T follicular helper cell (primary cell): ENCODE data around the gene TEX51.

Experiments used
- DNase-seq: peaks from one replicate; pipeline ENCODE4 v3.0.0-alpha.2; 2020; ENCODE audit warnings: low read depth
- total RNA-seq, 2 experiments: gene quantifications; one replicate each; lab custom pipeline; 2026; lab: John Stamatoyannopoulos, UW

TEX51 gene
- 0 reads per million in 2 experiments for total RNA-seq

DNA sequence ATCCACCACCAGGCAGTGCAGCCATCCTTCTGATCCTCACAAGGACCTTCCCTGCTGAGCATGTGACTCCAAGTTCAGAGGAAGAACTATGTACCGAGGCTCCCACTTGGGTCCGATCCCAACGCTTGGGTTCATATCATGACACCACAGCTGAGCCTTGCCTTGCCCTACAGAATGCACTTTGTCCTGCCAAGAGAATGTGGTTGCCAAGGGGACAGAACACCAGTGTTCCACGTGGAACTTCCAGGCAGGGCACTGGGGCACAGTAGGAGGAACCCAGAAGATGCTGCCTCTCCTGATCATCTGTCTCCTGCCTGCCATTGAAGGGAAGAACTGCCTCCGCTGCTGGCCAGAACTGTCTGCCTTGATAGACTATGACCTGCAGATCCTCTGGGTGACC is at the start of gene TEX51:
TEX51 (plus strand) TSS at position 255 of the 400 bp plus-strand sequence; CDS start at position 284, 29 bp downstream.
- DNase-seq, result no peak

GRCh38 chr2:126849054-126849453 is 49.6 kb upstream of the TEX51 start:
- no peak for DNase-seq

DNA sequence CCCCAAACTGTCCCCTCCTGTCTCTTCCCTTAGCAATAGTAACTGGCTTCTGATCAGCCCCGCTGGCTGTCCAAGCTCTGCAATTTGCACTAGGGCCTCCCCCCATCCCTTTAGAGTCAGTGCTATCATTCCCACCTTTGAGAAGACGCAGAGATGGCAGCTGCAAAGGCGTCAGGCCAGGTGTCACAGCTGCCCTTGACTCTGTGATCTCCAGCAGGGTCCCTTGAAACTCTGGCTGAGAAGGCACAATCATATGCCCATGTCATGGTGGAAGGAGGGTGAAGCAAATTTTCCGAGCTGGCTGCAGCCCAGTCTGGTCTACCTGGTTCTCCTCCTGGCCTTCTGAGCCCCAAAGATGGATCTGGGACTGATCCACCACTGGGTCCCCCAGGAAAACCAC is 49.2 kb upstream of the TEX51 start:
- DNase-seq, result no peak

- DNase-seq, result no peak
Measured at GRCh38 chr2:126849991-126850535, 48.6 kb upstream of the TEX51 start.

GRCh38 chr2:126850940-126851339 is 47.8 kb upstream of the TEX51 start:
- DNase-seq, result no peak

DNA sequence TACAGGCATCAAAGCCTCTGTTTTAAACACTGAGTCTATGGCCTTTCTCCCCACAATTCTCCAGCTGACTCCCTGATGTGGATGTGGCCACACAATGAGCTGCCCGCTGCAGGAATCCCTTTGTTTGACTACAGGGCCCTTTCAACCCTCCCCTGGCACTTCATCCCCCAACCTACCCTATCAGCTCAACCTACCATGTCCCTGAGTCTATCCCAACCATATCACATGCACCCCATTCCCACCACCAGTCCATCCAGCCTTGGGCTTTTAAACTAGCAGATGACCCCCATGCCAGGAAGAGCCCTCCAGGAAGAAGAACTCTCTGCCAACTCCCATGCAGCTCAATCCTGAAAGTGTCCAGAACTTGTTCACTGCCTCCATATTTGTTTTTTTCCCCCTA is 46.9 kb upstream of the TEX51 start:
- DNase-seq, result no peak

GRCh38 chr2:126852361-126852760 is 46.3 kb upstream of the TEX51 start:
- no peak for DNase-seq

DNA sequence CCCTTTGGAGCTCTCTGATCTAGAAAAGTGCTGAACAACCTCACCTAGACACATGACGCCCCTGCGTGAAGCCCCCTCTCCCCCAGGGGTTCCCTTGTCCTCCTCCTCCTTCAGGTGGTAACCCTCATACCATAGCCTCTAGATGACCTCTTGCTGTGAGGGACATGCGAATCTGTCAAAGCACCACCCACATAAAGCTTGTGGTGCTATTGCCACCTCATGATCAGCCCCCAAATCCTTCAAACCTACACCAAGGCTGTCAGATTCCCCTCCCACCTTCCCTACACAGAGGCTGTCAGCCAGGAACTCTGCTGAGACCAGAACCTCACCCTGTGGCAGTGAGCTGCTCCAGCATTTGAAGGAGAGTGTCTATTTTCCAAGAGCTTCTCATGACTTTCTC is 43.1 kb upstream of the TEX51 start:
- no peak for DNase-seq

DNA sequence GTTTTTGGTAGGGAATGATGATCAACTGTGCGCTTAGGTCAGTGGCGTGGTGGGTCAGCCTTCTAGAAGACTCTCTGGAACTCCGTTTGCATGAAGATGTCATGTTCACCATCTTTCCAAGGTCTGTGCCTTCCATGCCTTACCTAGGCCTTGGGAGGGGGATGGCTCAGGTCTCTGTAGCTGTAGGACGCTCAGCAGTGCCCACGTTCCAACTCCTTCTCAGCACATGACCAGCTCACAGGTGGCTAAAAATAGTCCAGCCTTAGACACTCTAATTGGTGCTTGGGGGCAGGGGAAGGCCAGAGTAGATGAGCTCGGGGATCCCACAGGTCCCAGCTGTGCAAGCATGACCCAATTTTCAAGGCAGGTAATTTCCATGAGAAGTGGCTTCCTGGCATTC is 42.3 kb upstream of the TEX51 start:
- no peak for DNase-seq

- DNase-seq, result no peak
Measured at GRCh38 chr2:126857502-126857901, 41.2 kb upstream of the TEX51 start.

DNA sequence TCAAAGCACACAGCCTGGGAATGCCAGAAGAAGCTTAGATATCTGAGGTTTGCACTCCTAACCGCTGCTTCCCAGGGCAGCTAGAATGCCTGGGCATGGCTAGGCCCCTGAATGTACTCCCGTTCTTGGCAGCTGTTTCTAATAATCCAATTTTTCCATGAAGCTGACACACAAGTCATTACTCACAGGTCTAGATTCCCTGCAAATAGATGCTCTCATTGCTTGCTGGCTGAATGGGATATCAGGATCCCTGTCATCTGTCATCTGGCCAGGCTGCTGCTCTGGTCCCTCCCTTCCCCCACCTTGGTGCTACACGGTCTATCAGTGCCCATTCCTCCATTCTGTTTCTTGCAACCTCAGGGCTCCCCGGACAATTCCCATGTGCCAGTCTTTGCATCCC is 40.7 kb upstream of the TEX51 start:
- DNase-seq, result no peak

GRCh38 chr2:126858436-126858835 is 40.3 kb upstream of the TEX51 start:
- DNase-seq, result no peak

- no peak for DNase-seq
Measured at GRCh38 chr2:126858991-126859390, 39.7 kb upstream of the TEX51 start.

- no peak for DNase-seq
Measured at GRCh38 chr2:126859631-126860030, 39.1 kb upstream of the TEX51 start.

GRCh38 chr2:126860385-126860784 is 38.3 kb upstream of the TEX51 start:
- no peak for DNase-seq

GRCh38 chr2:126862730-126863129 is 36.0 kb upstream of the TEX51 start:
- DNase-seq, result no peak

DNA sequence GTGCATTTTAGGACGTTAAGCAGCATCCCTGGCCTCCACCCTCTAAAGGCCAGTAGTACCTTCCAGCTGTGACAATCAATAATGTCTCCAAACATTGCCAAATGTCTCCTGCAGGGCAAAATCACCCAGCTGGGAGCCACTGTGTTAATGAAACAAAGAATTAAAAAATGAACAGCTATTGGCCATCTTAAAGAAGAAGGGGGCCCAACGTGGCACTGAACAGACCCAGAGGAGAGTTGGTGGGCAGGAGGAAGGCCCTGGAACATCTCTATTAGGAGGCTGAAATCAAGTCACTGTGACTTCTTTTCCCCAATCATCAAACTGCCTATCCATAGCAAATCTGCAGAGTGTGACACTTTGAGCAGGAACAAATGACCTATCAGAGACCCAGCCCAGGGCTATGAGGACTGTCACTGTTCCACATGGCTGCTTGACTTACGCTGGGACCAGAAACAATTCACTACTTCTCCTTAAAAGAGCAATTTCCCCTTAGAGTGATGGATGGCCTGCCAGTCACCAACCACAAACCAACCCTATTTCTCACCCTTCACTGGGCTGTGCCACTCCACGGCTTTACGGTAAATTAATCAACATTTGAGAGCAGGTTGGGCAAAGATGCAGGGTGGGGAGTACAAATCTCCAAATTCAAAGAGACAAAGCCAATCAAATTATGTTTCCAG is 35.2 kb upstream of the TEX51 start:
- DNase-seq, result no peak

DNA sequence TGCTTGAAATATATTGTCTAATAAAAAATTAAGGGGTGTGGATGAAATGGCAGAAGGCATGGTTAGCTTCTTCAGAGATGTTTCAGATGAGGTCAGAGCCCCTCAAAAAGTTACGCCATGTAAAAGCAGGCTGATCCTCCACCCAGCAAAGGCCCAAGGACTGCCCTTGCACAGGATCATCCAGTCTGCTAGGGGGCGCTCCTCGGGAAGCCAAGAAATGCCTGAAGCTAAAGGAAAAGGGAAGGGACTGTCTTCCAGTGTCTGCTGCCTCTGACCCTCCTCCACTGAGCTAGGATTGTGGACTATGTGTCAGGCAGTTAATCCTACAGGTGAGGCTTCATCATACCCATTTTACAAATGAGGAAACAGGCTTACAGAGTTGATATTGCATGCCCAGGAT is 33.8 kb upstream of the TEX51 start:
- DNase-seq, result no peak

- no peak for DNase-seq
Measured at GRCh38 chr2:126866451-126866850, 32.2 kb upstream of the TEX51 start.

DNA sequence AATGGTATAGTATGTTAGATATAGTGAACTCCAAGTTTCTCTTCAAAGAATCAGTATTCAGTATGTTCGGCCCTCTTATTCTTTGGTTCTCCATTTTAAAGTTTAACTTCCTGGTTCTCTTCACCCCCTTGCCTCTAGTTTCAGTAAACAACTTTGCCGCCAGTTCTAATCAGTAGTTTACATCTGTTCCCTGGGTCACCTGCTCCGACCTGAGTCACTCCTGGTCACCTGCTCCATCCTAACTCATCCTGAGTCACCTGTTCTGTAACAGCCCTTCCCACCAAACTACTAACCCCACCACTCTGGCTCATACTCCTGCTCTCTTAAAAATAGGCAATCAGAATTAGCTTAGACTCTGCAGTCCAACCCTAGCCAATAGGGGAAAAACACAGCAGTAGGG is 23.7 kb upstream of the TEX51 start:
- no peak for DNase-seq

DNA sequence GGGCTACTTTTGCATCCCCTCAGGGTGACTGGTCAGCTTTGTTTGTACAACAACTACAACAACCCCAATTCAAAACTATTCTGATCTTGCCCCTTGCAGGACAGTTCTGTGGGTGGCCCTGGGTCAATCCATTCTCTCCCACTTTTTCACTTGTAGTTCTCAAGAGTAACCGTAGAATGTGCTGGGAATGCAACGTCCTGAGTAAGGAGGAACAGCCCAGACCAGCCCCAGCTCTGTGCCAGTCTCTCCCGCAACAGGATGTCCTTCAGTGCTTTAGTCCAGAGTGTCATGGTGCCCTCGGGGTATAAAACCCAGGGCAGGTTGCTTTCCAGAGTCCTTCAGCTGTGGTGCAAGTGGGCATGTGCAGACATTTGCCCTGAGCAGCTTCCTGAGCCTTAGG is 22.1 kb upstream of the TEX51 start:
- no peak for DNase-seq

- DNase-seq, result no peak
Measured at GRCh38 chr2:126877041-126877440, 21.6 kb upstream of the TEX51 start.

- DNase-seq, result no peak
Measured at GRCh38 chr2:126877861-126878565, 20.7 kb upstream of the TEX51 start.
